Peyer's patch (tissue), 4 donors: ENCODE data around the gene PCDHGA10.

Experiments used
- CTCF ChIP-seq, 6 experiments: fragments of 450-650 bp in 4 of 6; fragments of 200-600 bp in 2 of 6; sonication (generic) in 1 of 6; IDR thresholded peaks; one replicate each; pipeline ENCODE4 v1.5.1; 2017 to 2019; ENCODE audit warnings: antibody characterized with exemption in 6 of 6, mild to moderate bottlenecking in 3 of 6, moderate library complexity in 1 of 6
- POLR2A ChIP-seq, 2 donors: fragments of 450-650 bp; IDR thresholded peaks; one replicate each; pipeline ENCODE4 v1.5.1; 2017; ENCODE audit warnings: antibody characterized with exemption in 2 of 2, mild to moderate bottlenecking in 2 of 2, moderate library complexity in 2 of 2

- TF ChIP-seq CTCF (IDR thresholded peaks at IDR 0.05) (peak in 4 of 6 experiments; percentile 14 to 25 (median 16)), POLR2A (IDR thresholded peaks at IDR 0.05) (no peak)
These were observed 42.6 kb upstream of the PCDHGA10 start, which contains the start of gene PCDHGB3 for GRCh38 chr5:141369994-141370848.
